GM12873 (cell line): ENCODE measurements around the gene TBC1D20.

Source experiments
- CTCF ChIP-seq: IDR thresholded peaks from 2 replicates; pipeline ENCODE4 v1.5.1; 2012; ENCODE audit warnings: low read depth, mild to moderate bottlenecking, moderate library complexity, low read length, control low read depth; ENCODE audit not compliant: insufficient read depth; ENCODE audit errors: missing control alignments

TBC1D20 gene

GRCh38 chr20:419556-420165, 42.7 kb downstream of the TBC1D20 start:
- no peak for TF ChIP-seq CTCF

- no peak for TF ChIP-seq CTCF
Observed at GRCh38 chr20:418858-419365, 43.4 kb downstream of the TBC1D20 start.

- no peak for TF ChIP-seq CTCF
Observed at GRCh38 chr20:417801-418342, 44.5 kb downstream of the TBC1D20 start.

- TF ChIP-seq CTCF = no peak
Observed at GRCh38 chr20:416950-417800, 45.2 kb downstream of the TBC1D20 start.

GRCh38 chr20:415820-416322, 46.5 kb downstream of the TBC1D20 start:
- TF ChIP-seq CTCF = no peak

GRCh38 chr20:414161-414560, 48.2 kb downstream of the TBC1D20 start:
- no peak for TF ChIP-seq CTCF

GRCh38 chr20:412081-412480, 50.3 kb downstream of the TBC1D20 start:
- no peak for TF ChIP-seq CTCF
